GM19463 (cell line): ENCODE results near the gene TAS1R1.
"Not testable (repeated sequence)": the region's sequence is repeated elsewhere in the genome, so short reads cannot be mapped to it uniquely, and the experiment has no call there.

ENCODE experiments used
- ATAC-seq: cut with Tn5 transposase; IDR thresholded peaks from one replicate; pipeline ENCODE4 v1.9.1; 2021; ENCODE audit warnings: mild to moderate bottlenecking, moderate library complexity; ENCODE audit not compliant: unreplicated experiment

Gene TAS1R1

DNA sequence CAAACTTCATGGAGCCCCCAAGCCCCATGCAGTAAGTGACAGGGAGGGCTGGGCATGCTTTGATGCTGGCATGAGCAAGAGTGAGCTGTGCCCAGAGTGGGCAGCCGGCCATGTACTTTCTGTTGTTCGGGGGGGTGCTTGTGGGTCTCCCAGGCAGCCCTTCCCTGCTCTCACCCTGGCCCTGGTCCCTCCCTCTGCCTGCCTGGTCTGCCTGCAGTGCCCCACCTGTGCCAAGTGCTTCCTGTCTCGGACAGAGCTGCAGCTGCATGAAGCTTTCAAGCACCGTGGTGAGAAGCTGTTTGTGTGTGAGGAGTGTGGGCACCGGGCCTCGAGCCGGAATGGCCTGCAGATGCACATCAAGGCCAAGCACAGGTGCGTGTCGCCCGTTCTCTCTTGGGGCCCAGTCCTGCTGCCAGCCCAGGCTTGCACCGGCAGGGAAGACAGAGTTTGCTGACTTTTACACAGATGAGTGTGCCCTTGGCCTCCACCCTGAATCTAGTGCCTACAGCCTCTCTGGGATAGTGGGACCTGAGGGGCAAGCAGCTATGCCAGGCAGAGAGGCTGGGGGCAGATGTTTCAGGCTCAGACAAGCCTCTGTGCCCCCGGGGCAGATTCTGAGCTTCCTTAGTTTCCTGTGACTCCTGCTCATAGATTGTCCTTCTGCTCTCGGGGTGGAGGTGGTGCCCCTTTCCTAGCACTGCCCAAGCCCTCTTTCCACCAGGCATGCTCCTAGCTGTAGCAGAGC lies 32.3 kb downstream of the TAS1R1 start:
- no peak for ATAC-seq

DNA sequence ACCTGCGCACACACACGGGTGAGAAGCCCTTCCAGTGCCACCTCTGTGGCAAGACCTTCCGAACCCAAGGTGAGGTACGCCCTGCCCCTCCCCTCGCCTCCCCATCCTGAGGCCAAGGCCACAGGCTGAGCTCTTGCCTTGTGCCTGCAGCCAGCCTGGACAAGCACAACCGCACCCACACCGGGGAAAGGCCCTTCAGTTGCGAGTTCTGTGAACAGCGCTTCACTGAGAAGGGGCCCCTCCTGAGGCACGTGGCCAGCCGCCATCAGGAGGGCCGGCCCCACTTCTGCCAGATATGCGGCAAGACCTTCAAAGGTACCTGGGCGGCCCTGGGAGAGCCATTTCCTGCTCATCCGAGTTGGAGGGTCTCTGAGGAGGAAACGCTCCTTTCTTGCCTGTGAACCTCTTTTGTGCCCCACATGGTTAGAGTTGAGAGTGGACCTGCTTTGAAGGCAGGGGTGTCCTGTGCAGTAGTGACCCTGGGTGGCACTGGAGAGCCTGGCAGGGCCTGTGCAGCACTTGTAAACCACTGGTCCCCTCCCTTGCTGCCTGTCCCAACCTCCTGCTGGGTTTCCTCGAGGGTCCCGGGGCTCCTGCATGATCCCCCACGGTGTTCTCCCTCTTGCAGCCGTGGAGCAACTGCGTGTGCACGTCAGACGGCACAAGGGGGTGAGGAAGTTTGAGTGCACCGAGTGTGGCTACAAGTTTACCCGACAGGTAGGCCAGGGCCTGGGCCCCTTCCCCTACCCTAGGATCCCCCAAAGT lies 33.2 kb downstream of the TAS1R1 start:
- ATAC-seq = no peak

DNA sequence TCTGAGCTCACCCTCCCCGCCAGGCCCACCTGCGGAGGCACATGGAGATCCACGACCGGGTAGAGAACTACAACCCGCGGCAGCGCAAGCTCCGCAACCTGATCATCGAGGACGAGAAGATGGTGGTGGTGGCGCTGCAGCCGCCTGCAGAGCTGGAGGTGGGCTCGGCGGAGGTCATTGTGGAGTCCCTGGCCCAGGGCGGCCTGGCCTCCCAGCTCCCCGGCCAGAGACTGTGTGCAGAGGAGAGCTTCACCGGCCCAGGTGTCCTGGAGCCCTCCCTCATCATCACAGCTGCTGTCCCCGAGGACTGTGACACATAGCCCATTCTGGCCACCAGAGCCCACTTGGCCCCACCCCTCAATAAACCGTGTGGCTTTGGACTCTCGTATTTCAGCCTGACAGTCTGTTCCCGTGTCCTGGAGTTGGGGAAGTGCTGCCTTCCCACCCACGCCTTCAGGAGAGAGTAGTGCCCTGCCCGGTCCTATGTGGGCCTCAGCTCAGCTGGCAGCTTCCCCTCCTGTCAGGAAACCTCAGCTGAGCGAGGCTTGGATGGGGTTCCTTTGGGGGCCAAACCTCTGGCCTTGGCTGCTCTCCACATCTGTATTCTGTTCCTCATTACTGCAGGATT lies 33.9 kb downstream of the TAS1R1 start:
- ATAC-seq = no peak

DNA sequence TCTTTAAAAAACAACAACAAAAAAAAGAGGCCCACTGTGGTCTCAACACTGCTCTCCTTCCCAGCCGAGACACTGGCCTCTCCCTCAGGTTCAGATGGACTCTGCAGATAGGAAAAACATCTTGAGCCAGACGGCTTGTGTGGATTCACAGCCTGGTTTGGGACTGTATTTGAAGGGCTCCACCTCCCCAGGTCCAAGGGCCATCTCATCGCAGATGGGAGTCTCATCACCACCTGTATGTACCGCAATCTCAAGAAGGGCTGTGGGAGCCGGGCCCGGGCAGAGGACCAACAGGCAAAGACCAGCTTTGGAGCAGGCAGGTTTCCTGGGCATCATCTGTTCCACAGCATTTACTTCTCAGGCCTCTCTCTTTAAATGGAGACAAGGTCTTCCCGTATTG lies 34.9 kb downstream of the TAS1R1 start:
- no peak for ATAC-seq

DNA sequence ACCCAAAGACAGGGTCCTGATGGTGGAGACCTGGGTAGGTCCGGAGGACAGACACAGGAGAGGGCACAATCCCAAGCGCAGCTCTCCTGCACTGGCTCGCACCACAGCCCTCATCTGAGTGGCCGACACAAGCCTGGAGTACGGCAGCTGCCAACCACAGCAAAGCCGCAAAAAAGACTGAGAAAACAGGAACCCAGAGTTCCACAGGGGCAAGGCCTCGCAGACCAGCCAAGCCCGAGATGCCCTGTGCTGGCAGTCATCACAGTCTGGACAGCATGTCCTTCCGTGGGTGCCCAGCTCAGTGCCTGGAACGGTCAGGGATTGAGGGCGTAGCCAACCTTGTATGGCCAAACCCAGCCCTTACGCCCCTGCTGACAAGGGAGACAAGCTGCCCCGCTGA lies 36.1 kb downstream of the TAS1R1 start:
- ATAC-seq = no peak

DNA sequence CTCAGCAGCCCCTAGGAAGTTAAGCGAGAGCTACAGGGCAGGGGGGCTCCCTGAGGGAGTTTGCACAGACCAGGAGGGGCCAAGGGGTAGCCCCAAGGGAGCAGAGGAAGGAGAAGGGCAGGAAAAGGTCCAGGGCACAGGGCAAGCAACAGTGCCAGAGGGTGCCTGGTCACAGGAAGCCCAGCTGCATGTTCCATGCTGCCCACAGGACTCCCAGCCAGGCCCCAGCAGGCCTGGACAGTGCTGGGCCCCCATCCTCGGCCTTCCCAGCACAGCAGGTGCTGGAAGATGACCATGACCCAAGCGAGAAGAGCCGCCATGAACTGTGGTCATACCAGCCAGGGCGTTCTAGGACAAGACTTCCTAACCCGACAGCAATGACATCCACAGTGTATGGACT lies 36.5 kb downstream of the TAS1R1 start:
- no peak for ATAC-seq

DNA sequence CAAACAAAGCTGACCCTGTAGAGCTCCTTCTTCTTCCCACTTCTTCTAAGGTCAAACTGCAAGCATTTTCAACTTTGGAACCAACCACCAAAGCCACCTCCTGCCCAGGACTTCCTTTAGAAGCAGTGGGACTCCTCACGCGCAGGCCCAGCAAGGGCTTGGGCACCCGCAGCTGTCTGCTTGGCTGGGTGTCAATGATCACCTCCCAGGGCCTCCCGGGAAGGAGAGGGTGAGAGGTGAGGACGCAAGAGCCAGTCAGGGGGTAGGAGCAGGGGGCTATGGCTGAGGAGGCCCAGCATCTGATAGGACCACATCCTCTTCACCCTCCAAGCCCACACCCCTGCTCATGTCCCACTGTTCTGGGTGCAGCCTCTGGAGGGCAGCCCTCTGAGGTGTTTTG lies 37.3 kb downstream of the TAS1R1 start:
- ATAC-seq = no peak

DNA sequence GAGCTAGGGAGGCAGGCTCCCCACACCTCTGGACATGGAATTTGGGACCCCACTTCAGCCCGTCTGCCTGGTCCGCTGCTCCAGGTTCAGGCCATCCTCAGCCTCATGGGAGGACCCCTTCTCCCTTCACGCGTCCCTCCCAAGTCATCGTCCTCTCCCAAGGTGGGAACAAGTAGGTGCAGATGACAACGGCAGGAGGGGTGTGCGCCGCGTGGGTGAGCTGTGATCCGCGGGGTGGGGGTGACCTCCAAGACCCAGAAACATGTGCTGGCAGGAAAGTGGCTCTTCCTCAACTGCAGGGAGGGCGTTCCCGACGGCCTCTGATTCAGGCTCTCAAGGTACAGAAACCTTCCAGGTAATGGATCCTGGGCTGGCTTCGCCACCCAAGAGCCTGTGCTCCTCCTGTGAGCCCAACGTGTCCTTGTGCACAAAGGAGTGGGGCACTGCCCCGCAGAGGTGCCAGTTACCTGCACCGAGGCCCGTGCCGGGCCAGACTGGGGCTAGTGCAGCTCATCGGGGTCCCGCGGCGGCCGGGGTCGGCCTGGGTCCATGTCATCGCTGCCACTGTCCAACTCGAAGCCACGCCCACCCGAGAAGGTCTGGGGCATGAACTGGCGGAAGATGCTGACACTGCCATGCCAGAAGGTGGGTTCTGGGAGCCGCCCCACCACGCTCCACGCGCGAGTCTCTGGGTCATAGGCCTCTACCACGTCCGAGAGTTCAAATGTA lies 37.9 kb downstream of the TAS1R1 start:
- ATAC-seq = no peak

DNA sequence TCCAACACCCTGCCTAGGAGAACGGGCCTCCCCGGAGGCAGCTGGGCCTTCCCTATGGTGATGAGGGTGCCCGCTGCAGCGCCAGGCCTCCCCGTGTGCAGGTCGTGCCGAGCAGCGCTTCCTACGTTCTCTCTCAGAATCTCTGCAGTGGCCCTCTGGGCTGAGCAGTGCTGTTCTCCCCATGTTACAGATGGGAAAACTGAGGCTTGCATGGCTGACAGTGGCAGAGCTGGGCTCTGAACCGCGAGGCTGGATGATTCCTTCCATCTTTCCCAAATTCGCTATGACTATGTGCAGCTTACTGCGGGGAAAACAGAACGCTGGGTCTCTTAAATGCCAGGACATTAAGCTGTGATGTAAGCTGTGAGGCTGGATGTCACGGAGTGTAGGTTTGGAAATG lies 38.7 kb downstream of the TAS1R1 start:
- no peak for ATAC-seq

DNA sequence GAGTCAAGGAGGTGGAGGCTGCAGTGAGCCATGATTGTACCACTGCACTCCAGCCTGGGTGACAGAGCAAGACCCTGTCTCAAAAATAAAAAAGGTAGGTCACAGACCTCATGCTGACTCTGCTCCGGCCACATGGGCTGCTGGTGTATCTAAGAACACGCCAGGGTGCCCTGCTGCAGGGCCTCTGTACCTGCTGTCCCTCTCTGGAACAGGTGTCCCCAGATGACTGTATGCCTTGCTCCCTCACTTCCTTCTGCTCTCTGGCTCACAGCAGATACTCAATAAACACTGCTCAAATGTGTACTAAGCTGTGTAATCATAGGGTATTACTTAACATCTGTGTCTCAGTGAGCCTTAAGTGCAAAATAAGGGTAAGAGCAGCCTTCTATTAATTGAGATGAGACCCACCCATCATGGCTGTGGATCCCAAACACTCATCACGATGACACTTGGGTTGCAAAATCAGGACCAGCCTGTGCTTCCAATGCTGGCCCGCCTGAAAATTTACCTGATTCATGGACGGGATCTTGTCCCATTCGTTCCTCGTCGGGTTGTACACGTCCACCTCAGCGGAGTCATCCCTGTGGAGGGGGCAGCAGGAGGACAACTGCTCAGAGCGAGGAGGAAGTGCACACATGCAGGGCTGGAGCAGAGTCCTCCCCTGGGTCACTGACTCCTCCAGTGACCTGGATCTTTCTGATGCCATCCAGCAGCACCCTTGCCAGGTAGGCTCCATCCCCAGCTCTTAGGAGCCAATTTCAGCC lies 40.1 kb downstream of the TAS1R1 start:
- no peak for ATAC-seq

DNA sequence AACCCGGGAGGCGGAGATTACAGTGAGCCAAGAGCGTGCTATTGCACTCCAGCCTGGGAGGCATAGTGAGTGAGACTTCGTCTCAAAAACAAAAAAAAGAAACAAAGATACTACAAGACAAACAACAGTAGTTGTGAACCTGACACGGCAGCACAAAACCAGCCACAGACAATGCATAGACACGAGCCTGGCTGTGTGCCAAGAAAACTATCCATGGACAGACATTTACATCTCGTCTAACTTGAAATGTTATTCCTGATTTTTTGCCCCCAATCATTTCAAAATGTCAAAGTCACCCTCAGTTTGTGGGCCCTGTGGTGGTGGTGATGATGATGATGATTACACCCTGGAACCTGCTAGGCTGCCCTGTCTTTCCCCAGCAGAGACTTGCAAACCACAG lies 41.2 kb downstream of the TAS1R1 start:
- ATAC-seq = no peak

DNA sequence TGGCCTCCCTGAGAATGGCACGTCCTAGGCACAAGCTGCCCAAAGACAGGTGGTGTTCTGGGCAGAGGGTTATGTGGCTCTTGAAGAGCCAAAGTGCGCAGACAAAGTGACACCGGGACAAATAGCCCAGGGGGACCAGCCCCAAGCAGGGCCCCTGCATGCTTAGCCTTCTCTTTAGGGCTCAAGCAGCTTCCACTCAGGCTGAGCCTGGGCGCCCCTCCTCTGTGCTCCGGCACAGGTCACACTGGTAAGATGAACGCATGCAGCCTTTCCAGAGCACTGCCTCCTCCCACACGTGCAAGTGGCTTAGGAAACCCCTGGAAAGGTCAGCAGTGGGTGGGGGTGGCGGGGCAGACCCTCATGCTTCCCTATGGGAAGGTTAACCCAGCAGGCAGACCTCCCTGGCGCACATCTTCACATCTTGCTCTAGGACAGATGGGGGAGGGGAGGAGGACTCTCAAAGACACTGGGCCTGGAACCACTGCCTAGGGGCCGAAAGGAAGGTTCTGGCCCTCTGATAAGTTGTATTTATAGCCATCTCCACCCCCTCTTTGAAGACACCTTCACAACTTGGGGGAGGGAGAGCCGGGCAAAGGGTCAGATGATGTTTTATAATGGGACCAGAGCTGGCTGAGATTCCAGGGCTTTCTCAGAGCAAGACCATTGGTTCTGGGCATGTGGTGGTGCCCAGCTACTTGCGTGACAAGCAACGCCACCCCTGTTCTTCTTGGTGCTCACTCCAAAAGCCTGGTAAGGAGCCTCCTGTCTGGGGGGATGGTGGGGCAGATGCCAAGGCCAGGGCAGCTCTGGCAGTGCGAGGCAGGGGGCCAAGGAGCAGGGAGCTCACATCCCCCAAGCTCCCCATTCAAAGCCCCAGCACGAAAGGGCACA lies 42.0 kb downstream of the TAS1R1 start:
- ATAC-seq = no peak

DNA sequence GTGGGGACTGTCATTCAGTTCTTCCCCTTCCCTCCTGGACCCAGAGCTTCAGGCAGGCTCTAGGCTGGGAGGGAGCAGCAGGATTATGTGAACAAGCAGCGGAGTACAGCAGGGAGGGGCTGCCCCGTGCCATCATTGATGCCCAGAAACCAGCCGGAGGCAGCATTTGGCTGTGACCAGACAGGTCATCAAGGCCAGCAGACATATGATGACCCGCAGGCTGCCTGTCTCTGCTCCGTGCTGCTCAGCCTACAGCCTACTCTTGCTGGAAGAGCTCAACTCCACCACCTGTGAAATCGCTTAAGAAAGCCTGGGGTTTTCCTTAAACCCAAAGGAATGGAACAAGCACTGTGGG lies 42.6 kb downstream of the TAS1R1 start:
- no peak for ATAC-seq

DNA sequence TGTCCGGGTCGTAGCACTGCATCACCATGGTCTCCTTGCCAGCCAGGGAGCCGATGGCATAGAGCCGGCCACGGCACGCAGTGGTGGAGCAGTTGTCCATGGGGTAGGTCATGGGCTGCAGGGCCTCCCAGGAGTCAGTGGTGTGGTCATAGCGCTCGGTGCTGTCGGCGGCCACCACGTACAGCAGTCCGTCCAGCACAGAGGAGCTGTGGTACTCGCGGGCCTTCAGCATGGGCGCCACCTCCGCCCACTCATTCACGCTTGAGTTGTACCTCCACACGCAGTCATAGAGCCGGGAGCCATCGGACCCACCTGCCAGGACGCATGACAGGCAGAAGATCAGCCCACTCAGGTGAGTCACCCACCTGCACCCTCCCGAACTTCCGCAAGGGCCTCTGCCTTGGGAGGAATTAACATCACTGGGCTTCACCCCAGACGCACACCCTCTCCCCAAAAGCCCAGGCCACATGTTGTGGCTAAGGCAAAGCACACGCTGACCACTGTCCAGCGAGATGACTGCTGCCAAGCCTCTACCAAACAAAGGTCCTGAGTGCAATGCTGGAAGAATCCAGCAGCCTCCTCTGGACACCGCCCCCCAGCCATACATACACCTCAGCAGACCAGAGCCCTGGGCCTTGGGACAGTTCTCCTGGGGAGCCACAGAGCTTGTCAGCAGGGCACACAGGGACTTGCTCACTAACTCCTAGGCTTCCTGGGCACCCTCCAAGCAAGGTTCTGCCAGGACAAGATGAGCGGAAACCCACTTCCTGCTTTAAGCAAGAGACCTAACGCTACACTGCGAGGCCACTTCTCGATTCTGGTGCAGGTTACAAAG lies 44.3 kb downstream of the TAS1R1 start:
- no peak for ATAC-seq

DNA sequence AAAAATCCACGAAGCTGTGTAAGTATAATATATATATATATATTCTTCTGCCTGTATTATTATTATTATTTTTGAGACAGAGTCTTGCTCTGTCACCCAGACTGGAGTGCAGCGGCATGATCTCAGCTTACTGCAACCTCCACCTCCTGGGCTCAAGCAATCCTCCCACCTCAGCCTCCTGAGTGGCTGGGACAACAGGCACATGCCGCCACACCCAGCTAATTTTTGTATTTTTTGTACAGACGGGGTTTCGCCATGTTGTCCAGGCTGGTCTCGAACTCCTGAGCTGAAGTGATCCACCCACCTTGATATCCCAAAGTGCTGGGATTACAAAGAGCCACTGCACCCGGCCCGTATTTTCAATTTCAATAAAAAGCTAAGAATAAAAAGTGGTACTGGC lies 44.9 kb downstream of the TAS1R1 start:
- not testable (repeated sequence) for ATAC-seq

DNA sequence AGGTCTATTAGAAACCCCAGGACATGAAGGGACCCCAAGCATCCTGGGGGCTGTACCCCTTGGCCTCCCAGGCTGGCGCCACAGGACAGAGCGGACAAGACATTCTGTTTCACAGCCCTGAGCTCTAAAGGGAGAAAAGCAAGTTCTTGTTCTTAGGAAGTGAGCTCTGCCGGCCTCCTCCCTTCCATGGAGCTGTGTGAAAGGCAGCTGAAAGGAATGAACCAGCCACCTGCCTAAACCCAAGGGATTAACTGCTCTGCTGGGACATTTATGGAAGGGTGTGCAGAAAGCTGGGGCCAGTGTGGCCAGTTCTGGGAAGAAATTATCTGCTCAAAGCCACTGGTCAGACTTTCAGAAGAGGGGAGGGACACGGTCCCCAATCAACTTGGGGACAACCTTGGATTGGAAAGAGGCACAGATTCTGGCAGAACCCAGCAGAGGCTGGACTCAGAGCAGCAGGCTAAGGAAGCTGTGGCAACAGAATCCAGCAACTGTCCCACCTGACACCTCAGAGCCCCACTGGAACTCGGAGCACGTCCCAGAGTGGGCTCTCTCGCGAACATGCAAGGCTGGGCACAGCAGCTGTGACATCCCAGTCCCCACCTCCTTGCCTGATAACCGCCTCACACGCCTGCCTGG lies 45.4 kb downstream of the TAS1R1 start:
- no peak for ATAC-seq

DNA sequence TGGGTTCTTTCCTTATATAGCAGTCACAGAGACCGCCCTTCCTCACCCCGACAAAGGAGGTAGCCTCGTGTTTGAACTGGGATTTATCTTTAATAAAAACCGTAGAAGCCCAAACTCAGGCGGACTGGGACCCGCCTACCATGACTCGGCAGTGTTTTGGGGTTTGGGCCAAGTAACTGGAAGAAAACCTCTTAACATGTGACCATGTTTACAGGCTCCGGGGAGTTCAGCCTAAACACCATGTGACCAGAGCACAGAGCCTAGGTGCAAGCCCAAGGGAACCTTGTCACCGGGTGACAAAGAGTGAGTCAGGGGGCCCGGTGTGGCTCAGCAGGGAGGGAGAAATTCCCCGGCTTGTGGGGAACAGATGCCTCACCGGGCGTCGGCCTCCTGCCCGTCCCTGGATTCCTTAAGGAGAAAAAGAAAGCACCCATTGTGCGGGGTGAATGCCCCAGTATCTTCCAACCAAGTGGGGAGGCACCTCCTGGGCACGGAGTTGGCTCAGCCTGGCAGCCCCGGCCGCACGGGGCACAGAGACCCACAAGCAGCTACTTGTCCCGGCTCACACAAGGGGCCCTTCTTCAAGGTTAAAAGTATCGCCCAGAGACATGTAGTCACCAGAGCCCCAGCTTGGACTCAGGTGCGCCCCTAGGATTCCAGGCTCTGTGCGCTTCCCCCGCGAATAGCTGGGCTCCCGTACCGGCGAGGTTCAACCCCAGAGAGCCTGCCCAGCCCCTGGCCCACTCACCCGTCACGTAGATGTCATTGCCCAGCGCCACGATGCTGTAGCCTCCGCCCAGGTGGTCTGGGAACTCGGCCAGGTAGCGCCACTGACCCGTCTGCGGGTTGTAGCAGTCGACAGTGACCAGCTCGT lies 46.2 kb downstream of the TAS1R1 start:
- no peak for ATAC-seq
